IPS DF 4.7 (cell line): Measurements from ENCODE around the gene CD4.

ENCODE experiments used
- DNase-seq: peaks from one replicate; pipeline ENCODE4 v3.0.0-alpha.2; 2013; ENCODE audit warnings: low spot score; ENCODE audit errors: extremely low read depth

Gene CD4

GRCh38 chr12:6827982-6828780 lies 38.9 kb downstream of the CD4 start, which contains the start of gene P3H3:
TSS of gene P3H3 (plus strand) at chr12:6828407. CDS start at chr12:6828441, 34 bp downstream.
- no peak for DNase-seq

- no peak for DNase-seq
Observed at GRCh38 chr12:6828781-6829535, 39.6 kb downstream of the CD4 start.

GRCh38 chr12:6829536-6830220 lies 40.4 kb downstream of the CD4 start:
- DNase-seq: no peak

GRCh38 chr12:6830286-6830890 lies 41.1 kb downstream of the CD4 start:
- DNase-seq: no peak

- no peak for DNase-seq
Observed at GRCh38 chr12:6830999-6831398, 41.7 kb downstream of the CD4 start.

- no peak for DNase-seq
Observed at GRCh38 chr12:6831450-6831995, 42.2 kb downstream of the CD4 start.

- DNase-seq: no peak
Observed at GRCh38 chr12:6832125-6832524, 42.8 kb downstream of the CD4 start.

GRCh38 chr12:6833189-6833890 lies 44.0 kb downstream of the CD4 start:
- no peak for DNase-seq

- DNase-seq: no peak
Observed at GRCh38 chr12:6834254-6834653, 44.9 kb downstream of the CD4 start.

GRCh38 chr12:6834873-6835272 lies 45.5 kb downstream of the CD4 start:
- DNase-seq: no peak

- no peak for DNase-seq
Observed at GRCh38 chr12:6836851-6837250, 47.5 kb downstream of the CD4 start.

- DNase-seq: no peak
Observed at GRCh38 chr12:6837370-6838060, 48.2 kb downstream of the CD4 start.

GRCh38 chr12:6838854-6839253 lies 49.5 kb downstream of the CD4 start:
- DNase-seq: no peak

- no peak for DNase-seq
Observed at GRCh38 chr12:6839482-6840201, 50.3 kb downstream of the CD4 start.

GRCh38 chr12:6840330-6840729 lies 51.0 kb downstream of the CD4 start:
- no peak for DNase-seq

- no peak for DNase-seq
Observed at GRCh38 chr12:6840761-6841515, 51.6 kb downstream of the CD4 start, which contains the start of gene GNB3. TSS of gene GNB3 (plus strand) at chr12:6840925. CDS start at chr12:6841288, 363 bp downstream.

GRCh38 chr12:6842075-6842474 lies 52.7 kb downstream of the CD4 start:
- DNase-seq: no peak

GRCh38 chr12:6843118-6843902 lies 54.0 kb downstream of the CD4 start:
- DNase-seq: no peak
